ENCODE data around the gene SMARCA2.
A peak's percentile ranks its signal among the peaks of the same experiment; 100 is the strongest.

SMARCA2 gene

GRCh38 chr9:2014696-2015580 lies at the start of gene SMARCA2:
Gene SMARCA2, plus strand, starts transcription at chr9:2015347. Its CDS starts 13,676 bp downstream, at chr9:2029023.
- DNase-seq = peak; percentile 96 to 98

- no peak for DNase-seq
Observed at GRCh38 chr9:1966725-1967366, 48.3 kb upstream of the SMARCA2 start.

GRCh38 chr9:1969160-1969559 lies 46.0 kb upstream of the SMARCA2 start:
- DNase-seq = no peak

DNA sequence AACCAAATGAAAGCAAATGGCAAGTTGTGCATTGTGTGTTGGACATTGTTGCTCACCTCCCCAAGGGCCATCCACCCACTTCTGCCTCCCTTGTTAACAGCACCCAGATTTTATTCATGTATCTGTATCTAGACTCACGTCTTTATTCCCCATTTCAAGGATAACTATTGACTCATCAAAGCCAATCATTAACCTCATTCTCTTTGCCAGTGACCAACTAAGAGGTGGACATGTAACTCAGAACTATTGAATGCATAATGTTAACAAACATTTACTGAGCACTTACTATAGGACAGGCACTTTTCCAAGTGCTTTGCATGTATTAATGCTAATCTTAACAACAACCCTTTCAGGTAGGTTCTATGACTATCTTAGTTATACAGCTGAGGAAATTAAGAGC lies 45.2 kb upstream of the SMARCA2 start:
- DNase-seq = no peak

DNA sequence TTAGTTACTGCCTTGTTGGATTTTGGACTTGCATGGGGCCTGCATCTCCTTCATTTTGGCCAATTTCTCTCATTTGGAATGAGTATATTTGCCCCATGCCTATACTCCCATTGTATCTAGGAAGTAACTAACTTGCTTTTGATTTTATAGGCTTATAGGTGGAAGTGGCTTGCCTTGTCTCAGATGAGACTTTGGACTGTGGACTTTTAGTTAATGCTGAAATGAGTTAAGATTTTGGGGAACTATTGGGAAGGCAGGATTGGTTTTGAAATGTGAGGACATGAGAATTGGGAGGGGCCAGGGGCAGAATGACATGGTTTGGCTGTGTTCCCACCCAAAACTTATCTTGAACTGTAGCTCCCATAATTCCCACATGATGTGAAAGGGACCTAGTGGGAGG lies 42.5 kb upstream of the SMARCA2 start:
- no peak for DNase-seq

GRCh38 chr9:1977026-1977425 lies 38.1 kb upstream of the SMARCA2 start:
- DNase-seq = no peak

DNA sequence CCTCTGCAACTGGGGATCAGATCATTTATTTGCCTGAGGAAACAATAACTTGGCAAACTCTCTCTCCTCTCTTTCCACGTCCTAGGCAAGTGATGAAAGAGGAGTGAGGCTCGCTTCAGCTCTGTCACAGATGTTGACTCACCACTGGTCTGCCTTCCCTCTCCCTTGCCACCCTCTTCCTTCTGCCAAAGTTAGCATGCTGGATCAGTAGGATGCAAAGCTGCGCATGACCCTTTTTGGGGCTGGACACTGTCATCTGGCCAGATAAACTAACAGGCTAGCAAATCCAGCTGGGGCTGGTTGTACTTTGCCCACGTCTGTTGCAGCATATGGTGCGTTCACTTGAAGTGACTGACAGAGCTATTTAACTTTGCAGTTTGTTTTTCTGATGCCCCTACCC lies 36.2 kb upstream of the SMARCA2 start:
- no peak for DNase-seq

DNA sequence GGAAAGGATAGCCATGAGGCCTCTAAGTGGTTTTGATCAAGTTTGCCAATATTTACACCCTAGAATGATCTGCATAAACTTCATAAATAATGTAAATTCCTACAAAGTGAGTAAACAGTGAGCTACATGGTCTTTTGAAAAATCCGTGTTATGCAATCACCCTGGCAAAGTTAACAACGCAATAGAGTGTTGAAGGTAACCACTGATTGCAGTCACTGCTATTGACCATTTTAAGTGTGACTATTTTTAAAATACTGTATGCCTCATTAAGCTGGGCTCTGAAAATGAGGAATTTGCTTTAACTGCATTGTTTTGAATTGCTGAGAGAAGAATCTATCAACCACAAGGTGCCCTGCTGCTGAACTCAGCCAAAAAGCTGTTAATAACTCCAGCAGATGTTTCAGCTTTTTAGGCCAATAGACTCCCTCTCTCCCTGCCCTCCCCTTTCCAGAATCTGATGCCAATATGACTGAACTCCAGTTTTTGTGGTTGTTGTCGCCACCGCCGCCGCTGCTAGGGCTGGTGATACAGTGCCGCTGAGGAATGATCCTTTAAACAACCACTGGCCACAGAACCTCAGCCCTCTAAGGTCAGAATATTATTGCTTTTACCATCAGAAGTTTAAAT lies 35.3 kb upstream of the SMARCA2 start:
- DNase-seq = no peak

GRCh38 chr9:1980387-1980786 lies 34.8 kb upstream of the SMARCA2 start:
- DNase-seq = no peak

DNA sequence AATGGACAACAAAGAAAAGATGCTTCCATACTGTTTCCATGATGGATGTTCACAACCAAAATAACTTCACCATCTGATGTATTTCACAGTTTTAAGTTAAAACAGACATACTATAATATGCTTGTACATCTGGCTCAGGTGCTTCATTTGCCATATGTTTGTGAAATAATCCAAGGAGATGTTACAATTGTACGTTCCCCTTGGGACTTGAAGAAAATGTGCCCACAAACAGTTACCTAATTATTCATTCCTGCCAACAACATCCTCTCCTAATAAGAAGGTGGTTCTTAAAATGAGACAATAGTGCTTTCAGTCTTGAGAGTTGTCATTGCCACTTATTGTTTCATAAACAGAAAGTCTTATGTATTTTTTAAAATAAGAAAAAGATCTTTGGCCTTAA lies 33.1 kb upstream of the SMARCA2 start:
- DNase-seq = no peak

GRCh38 chr9:1986341-1986740 lies 28.8 kb upstream of the SMARCA2 start:
- DNase-seq = no peak

- DNase-seq = no peak
Observed at GRCh38 chr9:1989500-1989899, 25.6 kb upstream of the SMARCA2 start.

DNA sequence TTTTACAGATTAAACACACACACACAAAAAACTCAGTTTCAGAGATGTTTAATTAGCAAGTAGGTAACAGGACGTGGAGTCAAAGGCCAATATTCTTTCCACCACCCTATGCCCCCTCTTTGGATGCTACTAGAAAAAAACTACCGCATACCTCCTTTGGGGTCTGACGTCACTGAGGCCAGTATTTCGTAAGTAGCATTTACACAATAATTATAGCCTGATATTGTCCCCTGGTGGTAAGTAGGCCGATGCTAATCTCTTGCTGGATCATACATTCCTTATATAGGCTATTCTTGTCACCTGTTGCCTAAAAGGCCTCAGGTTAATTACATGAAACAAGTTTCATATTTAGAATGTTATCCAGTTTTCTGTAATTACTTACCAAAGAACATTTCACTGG lies 21.0 kb upstream of the SMARCA2 start:
- no peak for DNase-seq

- no peak for DNase-seq
Observed at GRCh38 chr9:1995084-1995483, 20.1 kb upstream of the SMARCA2 start.

DNA sequence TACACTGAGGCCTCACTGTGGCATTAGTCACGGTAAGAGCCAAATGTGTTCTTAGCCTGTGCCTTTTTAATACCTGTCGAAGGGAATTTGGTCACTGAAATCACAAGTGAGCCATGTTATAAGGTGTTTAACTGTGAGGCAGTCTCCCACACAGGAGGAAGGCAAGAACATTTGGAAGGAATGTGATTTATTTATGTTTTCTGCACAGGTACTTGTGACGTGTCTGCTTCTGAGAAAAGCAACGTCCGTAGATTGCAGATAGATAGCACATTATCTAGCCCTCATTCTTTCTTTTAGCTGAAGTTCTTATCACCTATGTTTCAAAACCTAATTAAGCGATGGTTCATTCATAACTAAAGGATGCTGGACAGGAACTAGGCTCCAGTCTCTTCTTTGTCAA lies 19.0 kb upstream of the SMARCA2 start:
- DNase-seq = no peak

- DNase-seq = no peak
Observed at GRCh38 chr9:1997646-1998045, 17.5 kb upstream of the SMARCA2 start.

DNA sequence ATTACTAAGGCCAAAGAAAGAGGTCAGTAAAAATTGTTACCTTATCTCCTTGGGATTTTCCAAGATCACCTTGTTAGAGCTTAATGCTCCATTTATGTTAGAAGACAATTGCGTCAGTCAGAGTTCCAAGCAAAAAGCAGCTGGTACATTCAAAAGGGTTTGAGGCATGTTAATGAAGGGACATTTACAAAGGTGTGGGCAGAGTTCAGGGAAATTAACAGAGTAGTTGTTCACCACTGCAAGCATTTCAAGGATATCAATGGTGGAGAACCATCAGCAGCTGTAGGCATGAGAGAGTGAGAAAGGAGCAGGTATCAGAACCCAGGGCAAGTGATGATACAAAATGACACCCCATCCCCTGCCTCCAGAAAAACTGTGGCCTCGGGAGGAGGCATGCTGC lies 17.0 kb upstream of the SMARCA2 start:
- no peak for DNase-seq

GRCh38 chr9:2000314-2000713 lies 14.8 kb upstream of the SMARCA2 start:
- no peak for DNase-seq

DNA sequence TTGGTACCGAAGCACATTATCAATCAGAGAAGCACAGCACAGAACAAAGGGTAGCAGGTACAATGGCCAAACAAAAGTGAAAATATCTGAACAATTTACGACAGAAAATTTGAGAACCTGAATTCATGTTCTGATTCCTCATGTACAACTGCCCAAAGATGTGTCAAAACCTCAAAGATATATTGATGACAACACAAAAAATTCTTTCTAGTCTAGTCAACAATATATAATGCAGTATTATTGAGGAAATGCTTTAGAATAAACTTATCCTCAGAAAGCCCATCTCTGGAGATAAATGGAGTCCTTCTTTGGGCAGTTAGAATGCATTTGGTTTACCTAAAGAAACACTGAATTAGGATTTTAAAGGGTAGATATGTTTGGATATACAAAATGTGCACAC lies 6.8 kb upstream of the SMARCA2 start:
- DNase-seq = no peak

- DNase-seq = peak in 1 of 2 donors; percentile 29
Observed at GRCh38 chr9:2012347-2012746, 2.8 kb upstream of the SMARCA2 start.

DNA sequence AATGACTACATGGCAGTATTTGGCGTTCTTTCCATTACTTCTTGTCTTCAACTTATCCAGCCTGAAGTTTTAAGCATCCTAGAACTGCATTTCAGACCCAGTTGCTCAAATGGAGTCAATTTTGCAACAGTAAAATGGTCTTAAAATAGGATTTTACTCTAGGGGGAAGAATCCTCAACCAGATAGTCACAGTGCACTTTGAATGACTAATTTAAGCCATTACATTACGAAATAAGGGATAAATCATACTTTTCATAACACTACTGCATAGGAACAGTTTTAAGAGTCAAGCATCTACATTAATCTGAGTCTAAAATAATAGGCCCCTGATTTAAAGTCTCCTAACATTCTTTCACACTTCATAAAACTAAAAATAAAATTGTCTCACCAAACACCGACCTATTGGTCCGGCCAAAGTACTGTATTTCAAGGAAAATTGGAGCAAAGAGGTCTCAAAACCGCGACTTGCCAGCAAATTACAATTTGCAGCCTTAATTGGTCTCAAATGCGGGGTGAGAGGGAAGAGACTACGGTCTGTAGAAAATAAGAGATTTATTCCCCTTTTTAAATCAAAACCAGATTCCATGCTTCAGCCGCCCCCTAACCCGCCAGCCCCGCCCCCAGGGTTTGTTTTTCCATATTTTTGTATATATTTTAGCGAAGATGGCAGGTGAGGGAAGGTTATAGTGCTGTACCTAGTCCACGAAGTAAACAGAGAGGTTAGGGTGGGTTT lies 1.2 kb upstream of the SMARCA2 start:
- no peak for DNase-seq

DNA sequence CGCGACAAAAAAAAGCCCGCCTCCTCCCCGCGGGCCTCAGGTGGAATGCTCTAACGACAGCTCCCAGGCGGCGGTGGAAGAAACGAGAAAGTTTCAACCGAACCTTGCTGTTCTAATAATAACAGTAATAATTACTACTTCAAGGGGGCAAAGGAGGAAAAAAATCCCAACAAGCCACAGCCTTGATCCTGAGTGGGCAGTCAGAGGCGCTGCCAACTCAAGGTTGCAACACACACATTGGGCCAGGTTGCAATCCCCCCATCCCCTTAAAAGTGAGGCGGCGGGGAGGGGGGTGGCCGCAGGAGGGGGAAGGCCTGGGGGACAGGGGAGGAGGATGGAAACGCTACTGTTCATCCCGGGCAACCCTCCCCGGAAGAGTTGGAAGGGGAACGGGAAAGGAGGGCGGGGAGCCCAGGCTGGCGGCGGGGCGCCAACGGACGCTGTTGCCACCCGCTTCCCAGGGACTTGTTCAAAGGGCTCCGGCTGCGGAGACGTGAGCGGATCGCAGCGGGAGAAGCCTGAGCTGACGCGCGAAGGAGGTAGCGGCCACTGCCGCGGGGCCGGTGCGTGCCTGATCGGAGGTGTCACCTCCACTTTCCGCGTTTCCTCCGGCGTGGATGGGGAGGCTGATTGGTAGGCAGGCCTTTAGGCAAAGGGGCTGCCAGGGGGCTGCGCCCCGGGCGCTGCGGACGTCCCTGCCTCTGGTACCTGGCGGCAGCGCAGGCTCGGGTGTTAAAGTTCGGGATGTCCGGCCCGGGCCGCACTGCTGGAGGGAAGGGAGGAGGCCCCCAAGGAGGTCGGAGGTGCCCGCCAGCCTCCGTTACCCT lies 647 bp downstream of the SMARCA2 start:
- DNase-seq = peak; percentile 59 to 60
